Prostate gland (tissue), 2 donors: ENCODE data around the gene ZNF322.

Experiments used
- POLR2AphosphoS5 ChIP-seq: sonication (generic); formaldehyde crosslinking; IDR thresholded peaks from one replicate; pipeline ENCODE4 v1.6.1; 2017; ENCODE audit warnings: antibody characterized with exemption
- TF ChIP-seq, protein P1 (sequence below), 4 experiments: fragments of 200-600 bp in 2 of 4; fragments of 450-650 bp in 2 of 4; sonication (generic) in 2 of 4; IDR thresholded peaks; 1 replicate in 3 of 4; 2 replicates in 1 of 4; pipeline ENCODE4 v1.5.1; 2016 to 2019; ENCODE audit warnings: antibody characterized with exemption in 4 of 4, mild to moderate bottlenecking in 2 of 4, moderate library complexity in 2 of 4

DNA sequence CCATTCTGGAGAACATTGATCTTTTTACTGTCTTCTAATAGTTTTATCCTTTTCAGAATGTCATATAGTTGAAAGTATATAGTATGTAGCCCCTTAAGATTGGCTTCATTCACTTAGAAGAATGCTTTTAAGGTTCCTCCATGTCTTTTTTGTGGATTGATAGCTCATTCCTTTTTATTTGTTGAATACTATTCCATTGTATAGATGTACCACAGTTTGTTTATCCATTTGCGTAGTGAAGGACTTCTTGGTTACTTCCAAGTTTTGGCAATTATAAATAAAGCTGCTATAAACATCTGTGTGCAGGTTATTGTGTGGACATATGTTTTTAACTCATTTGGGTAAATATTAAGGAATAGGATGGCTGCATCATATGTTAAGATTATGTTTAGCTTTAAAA, 35.0 kb downstream of the ZNF322 start:
- TF ChIP-seq, protein P1, sequence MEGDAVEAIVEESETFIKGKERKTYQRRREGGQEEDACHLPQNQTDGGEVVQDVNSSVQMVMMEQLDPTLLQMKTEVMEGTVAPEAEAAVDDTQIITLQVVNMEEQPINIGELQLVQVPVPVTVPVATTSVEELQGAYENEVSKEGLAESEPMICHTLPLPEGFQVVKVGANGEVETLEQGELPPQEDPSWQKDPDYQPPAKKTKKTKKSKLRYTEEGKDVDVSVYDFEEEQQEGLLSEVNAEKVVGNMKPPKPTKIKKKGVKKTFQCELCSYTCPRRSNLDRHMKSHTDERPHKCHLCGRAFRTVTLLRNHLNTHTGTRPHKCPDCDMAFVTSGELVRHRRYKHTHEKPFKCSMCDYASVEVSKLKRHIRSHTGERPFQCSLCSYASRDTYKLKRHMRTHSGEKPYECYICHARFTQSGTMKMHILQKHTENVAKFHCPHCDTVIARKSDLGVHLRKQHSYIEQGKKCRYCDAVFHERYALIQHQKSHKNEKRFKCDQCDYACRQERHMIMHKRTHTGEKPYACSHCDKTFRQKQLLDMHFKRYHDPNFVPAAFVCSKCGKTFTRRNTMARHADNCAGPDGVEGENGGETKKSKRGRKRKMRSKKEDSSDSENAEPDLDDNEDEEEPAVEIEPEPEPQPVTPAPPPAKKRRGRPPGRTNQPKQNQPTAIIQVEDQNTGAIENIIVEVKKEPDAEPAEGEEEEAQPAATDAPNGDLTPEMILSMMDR (IDR thresholded peaks at IDR 0.05), result no peak
- TF ChIP-seq POLR2AphosphoS5, result no peak
